Cardiac muscle cell (in vitro differentiated cells and primary cell): ENCODE data around the gene UMAD1. TPM values are rescaled to one million over a fixed set of nuclear protein-coding genes. Genes with fewer than 3 reads are reported as not detected.
"Not testable (repeated sequence)": the region's sequence is repeated elsewhere in the genome, so short reads cannot be mapped to it uniquely, and the experiment has no call there.

ENCODE experiments used
- DNase-seq, 2 donors: peaks; one replicate each; pipeline versions ENCODE4 v3.0.0 to v3.0.0-alpha.2; 2010 to 2017; ENCODE audit warnings: low read depth in 1 of 2, low spot score in 1 of 2
- H3K27ac ChIP-seq: fragments of 200-600 bp; sonication (generic); 2 replicates; pipeline ENCODE4 v1.5.1; 2016
- H3K27me3 ChIP-seq: fragments of 200-600 bp; sonication (generic); 2 replicates; pipeline ENCODE4 v1.6.0; 2016; ENCODE audit warnings: control low read depth
- H3K36me3 ChIP-seq: fragments of 200-600 bp; sonication (generic); 2 replicates; pipeline ENCODE4 v1.5.1; 2016; ENCODE audit warnings: control low read depth
- H3K4me1 ChIP-seq: fragments of 200-600 bp; sonication (generic); 2 replicates; pipeline ENCODE4 v1.8.1; 2017; ENCODE audit warnings: low read depth, mild to moderate bottlenecking, mixed run types
- H3K4me3 ChIP-seq: fragments of 200-600 bp; sonication (generic); 2 replicates; pipeline ENCODE4 v1.5.1; 2016; ENCODE audit warnings: mild to moderate bottlenecking
- H3K9me3 ChIP-seq: fragments of 200-600 bp; sonication (generic); 2 replicates; pipeline ENCODE4 v1.5.1; 2017; ENCODE audit warnings: low read depth, mild to moderate bottlenecking, control low read depth
- polyA plus RNA-seq: library from polyadenylated mRNA; unstranded; fragments of >200 nt; fragmentation: Nextera tagmentation; extraction: Ambion mirVana; gene quantifications from 2 replicates; pipeline ENCODE4 v1.2.1, GENCODE V29; 2016
- total RNA-seq: library from RNA; depleted of rRNA; stranded (reverse); fragments of >200 nt; gene quantifications from 2 replicates; pipeline ENCODE4 v1.2.3, GENCODE V29; 2016
- TF ChIP-seq, protein P1 (sequence below): IDR thresholded peaks from 2 replicates; pipeline ENCODE4 v1.5.1; 2012; ENCODE audit warnings: low read depth, mild to moderate bottlenecking, low read length

The UMAD1 gene
- total and polyA plus RNA-seq, 2 experiments from 2014 or later, result 8.2 to 12.9 TPM

DNA sequence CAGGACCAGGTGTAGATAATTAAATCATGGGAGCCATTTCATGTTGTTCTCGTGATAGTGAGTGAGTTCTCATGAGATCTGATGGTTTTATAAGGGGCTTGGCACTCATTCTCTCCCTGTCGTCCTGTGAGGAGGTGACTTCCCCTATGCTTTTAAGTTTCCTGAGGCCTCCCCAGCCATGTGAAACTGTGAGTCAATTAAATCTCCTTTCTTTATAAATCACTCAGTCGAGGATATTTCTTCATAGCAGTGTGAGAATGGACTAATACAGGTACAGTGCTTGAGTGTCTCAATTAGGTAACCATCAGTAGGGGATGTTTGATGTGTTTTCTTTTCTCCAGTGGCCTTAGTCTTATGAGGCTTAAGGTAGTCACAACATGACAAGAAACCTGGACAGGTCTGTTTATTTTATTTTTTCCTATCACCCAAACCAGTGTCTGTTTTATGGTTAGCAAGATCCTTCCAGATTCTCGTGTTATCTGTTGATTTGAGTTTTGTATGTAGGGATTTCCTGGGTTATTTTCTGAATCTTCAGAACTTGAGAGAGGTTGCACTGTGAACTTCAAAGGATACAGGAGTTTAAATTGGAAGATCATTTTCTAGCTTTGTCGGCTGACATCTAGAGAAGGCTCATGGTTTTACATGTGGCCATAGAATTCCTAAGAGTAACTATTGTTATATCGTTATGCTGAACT is 32.1 kb downstream of the UMAD1 start:
- Histone ChIP-seq H3K27ac (no peak overlapping the region), H3K4me1 (no peaks in the 10 kb centered on the region), H3K27me3 (no peaks in the 10 kb centered on the region), H3K9me3 (no peaks in the 10 kb centered on the region), H3K4me3 (no peak overlapping the region), H3K36me3 (no peaks in the 10 kb centered on the region)
- DNase-seq, result no peak
- TF ChIP-seq, protein P1, sequence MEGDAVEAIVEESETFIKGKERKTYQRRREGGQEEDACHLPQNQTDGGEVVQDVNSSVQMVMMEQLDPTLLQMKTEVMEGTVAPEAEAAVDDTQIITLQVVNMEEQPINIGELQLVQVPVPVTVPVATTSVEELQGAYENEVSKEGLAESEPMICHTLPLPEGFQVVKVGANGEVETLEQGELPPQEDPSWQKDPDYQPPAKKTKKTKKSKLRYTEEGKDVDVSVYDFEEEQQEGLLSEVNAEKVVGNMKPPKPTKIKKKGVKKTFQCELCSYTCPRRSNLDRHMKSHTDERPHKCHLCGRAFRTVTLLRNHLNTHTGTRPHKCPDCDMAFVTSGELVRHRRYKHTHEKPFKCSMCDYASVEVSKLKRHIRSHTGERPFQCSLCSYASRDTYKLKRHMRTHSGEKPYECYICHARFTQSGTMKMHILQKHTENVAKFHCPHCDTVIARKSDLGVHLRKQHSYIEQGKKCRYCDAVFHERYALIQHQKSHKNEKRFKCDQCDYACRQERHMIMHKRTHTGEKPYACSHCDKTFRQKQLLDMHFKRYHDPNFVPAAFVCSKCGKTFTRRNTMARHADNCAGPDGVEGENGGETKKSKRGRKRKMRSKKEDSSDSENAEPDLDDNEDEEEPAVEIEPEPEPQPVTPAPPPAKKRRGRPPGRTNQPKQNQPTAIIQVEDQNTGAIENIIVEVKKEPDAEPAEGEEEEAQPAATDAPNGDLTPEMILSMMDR, result no peak

DNA sequence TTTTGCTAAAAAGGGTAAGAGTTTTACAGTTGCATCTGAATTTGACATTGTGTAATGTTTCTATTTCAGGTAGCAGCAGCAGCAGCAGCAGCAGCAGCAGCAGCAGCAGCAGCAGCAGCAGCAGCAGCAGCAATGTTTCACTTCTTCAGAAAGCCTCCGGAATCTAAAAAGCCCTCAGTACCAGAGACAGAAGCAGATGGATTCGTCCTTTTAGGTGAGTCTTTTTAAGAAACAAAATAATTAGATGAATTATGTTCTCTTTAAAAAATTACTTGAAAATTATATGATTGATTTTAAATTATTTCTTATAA is 32.6 kb downstream of the UMAD1 start:
- TF ChIP-seq, protein P1, result no peak
- no peaks in the 10 kb centered on the region for H3K9me3 ChIP-seq
- no peaks in the 10 kb centered on the region for H3K4me1 ChIP-seq
- H3K4me3 ChIP-seq, result no peak overlapping the region
- H3K27ac ChIP-seq, result no peak overlapping the region
- no peaks in the 10 kb centered on the region for H3K27me3 ChIP-seq
- no peaks in the 10 kb centered on the region for H3K36me3 ChIP-seq
- DNase-seq, result no peak

DNA sequence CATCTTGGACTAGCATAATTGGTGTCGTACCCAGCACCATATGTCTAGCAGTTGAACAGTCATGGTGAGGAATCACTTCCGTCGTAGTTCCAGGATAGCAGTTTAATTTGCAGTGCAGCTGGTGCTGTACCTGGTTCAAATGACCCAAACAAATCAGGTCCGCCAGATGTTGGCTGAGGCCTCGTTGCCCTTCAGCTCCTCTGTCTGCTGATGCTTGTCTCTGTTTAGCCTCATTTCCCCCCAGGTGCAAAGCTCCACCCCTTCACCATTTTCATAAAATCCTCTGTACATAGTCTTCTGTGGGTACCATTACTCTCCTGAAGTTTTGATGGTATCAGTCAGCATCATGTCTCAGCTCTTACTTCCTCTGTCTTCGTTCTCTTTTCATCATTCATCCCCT is 35.1 kb downstream of the UMAD1 start:
- Histone ChIP-seq H3K4me3 (no peak overlapping the region), H3K27me3 (no peaks in the 10 kb centered on the region), H3K27ac (no peak overlapping the region), H3K4me1 (no peaks in the 10 kb centered on the region), H3K36me3 (no peaks in the 10 kb centered on the region), H3K9me3 (no peaks in the 10 kb centered on the region)
- TF ChIP-seq, protein P1, result no peak
- no peak for DNase-seq

DNA sequence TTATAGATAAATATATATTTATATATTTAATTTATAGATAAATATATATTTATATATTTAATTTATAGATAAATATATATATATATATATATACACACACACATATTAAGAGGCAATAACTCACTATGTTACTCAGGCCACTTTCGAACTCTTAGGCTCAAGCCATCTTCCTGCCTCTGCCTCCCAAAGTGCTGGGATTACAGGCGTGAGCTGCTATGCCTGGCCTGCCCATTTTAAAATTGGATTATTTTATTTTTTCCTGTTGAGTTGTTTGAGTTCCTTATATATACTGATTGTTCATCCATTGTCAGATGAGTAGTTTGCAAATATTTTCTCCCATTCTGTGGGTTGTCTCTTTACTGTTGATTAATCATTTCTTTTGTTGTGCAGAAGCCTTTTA is 39.1 kb downstream of the UMAD1 start:
- not testable (repeated sequence) for H3K27ac ChIP-seq, H3K4me1 ChIP-seq, DNase-seq, H3K36me3 ChIP-seq, H3K9me3 ChIP-seq, H3K4me3 ChIP-seq, H3K27me3 ChIP-seq

DNA sequence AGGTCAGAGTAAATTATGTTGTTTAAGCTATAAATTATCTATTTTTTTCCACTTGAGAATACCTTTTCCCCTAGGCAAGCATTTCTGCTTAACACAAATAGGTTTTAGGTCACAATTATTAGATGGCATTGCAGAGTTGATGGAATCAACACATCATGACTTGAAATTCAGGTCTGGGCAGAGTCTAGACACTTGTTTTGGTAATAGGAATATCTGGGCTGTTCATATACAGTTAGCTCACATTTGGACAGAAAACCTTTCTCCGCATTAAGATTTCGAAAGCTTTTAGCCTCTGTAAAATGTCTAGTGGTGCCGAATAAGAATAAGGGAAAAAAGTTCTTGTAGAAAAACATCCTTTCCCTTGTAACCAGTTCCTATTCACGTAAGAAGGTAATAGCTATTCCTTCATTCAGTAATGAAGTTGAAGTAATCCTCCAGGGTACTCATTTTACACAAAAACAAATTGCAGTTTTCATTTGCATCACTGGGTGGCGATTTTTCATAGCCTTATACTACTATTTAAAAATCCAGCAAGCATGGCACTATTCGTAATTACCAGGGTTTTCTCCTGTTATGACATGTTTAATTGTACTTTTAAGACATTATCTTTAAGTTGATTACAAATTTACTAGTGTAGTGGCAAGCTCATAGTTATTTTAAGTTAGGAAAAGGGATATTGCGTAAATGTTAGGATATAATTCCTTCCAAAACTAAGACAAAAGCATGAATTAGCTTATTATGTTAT is 40.8 kb downstream of the UMAD1 start:
- TF ChIP-seq, protein P1, result peak; percentile 59
- Histone ChIP-seq H3K9me3 (no peaks in the 10 kb centered on the region), H3K4me1 (no peaks in the 10 kb centered on the region), H3K36me3 (no peaks in the 10 kb centered on the region), H3K27me3 (no peaks in the 10 kb centered on the region), H3K4me3 (no peak overlapping the region), H3K27ac (no peak overlapping the region)
- DNase-seq, result peak; percentile 61 to 75

DNA sequence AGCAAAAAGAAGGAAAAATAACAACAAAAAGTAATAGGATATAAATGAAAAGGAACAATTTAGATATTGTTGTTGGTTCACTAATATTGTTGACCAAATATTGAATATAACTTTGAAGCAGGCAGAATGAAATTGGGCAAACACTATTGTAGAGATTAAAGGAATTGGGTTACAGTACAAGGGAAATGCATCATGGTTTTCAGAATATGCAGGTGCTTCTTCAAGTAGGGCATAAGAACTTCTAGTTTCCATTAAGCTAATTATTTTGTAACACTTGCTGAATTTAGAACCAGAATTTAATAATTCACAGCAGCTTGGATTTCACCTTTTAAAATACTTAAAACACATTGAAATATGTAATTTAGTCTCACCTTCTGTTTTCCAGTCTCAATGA is 41.4 kb downstream of the UMAD1 start:
- Histone ChIP-seq H3K36me3 (no peaks in the 10 kb centered on the region), H3K9me3 (no peaks in the 10 kb centered on the region), H3K27ac (no peak overlapping the region), H3K27me3 (no peaks in the 10 kb centered on the region), H3K4me3 (no peak overlapping the region), H3K4me1 (peaks cover 2% of the 10 kb centered on the region)
- no peak for DNase-seq
- TF ChIP-seq, protein P1, result no peak
